IMR-90 (cell line): ENCODE results near the gene MB21D2. TPM values are rescaled to one million over a fixed set of nuclear protein-coding genes. Genes with fewer than 3 reads are reported as not detected.

Experiments
- ATAC-seq: fragments of 200-7000 bp; cut with Tn5 transposase; 2 replicates; pipeline ENCODE4 v1.9.1; 2020; ENCODE audit warnings: low read depth, mild to moderate bottlenecking, moderate library complexity
- BruUV-seq: library from RNA; stranded (reverse); fragments of 400-500 nt; replicated peaks from 2 replicates; lab custom pipeline; 2021; lab: Mats Ljungman, UMichigan
- CTCF ChIA-PET: fragments of 300-600 bp; formaldehyde crosslinking; extraction: SDS; loops from one replicate; lab custom pipeline; 2021; ENCODE audit warnings: antibody characterized with exemption; lab: Yijun Ruan, JAX
- POLR2A ChIA-PET: fragments of 300-600 bp; sonication (Branson Sonifier 250); formaldehyde crosslinking; loops from one replicate; lab custom pipeline; 2022; ENCODE audit warnings: antibody characterized with exemption; ENCODE audit not compliant: unreplicated experiment; lab: Charles Lee
- DNase-seq: peaks from one replicate; pipeline ENCODE4 v3.0.0; 2013
- H2AFZ ChIP-seq: replicated peaks from 2 replicates; pipeline ENCODE3; 2013; ENCODE audit warnings: low read length, mild to moderate bottlenecking; ENCODE audit not compliant: poor library complexity
- H2AK5ac ChIP-seq: 2 replicates; pipeline ENCODE4 v1.6.1; 2013; ENCODE audit warnings: low read depth, low read length, inconsistent platforms
- H2AK9ac ChIP-seq: replicated peaks from 2 replicates; pipeline ENCODE3; 2013; ENCODE audit warnings: mild to moderate bottlenecking, low read depth, low read length, moderate library complexity; ENCODE audit not compliant: poor library complexity
- H2BK120ac ChIP-seq: 2 replicates; pipeline ENCODE4 v1.6.1; 2013; ENCODE audit warnings: low read depth, low read length, inconsistent platforms
- H2BK15ac ChIP-seq: 3 replicates; pipeline ENCODE4 v1.6.1; 2013; ENCODE audit warnings: low read depth, low read length, inconsistent platforms
- H2BK20ac ChIP-seq: 2 replicates; pipeline ENCODE4 v1.6.1; 2013; ENCODE audit warnings: low read depth, mild to moderate bottlenecking, inconsistent platforms, low read length, moderate library complexity
- H2BK5ac ChIP-seq: 2 replicates; pipeline ENCODE4 v1.6.1; 2013; ENCODE audit warnings: mild to moderate bottlenecking, low read depth, low read length, inconsistent platforms; ENCODE audit not compliant: poor library complexity, severe bottlenecking
- H3K14ac ChIP-seq: replicated peaks from 2 replicates; pipeline ENCODE4 v1.6.1; 2013; ENCODE audit warnings: low read depth, low read length, inconsistent platforms
- H3K18ac ChIP-seq: 2 replicates; pipeline ENCODE4 v1.6.1; 2013; ENCODE audit warnings: low read depth, low read length, control low read depth
- H3K23ac ChIP-seq: 2 replicates; pipeline ENCODE4 v1.6.1; 2013; ENCODE audit warnings: low read depth, low read length, inconsistent platforms
- H3K27ac ChIP-seq: 2 replicates; pipeline ENCODE4 v1.5.1; 2013; ENCODE audit warnings: mild to moderate bottlenecking, control low read depth, low read length; ENCODE audit not compliant: insufficient read depth
- H3K27me3 ChIP-seq: 2 replicates; pipeline ENCODE4 v1.6.1; 2013; ENCODE audit warnings: low read length; ENCODE audit not compliant: control insufficient read depth, insufficient read depth
- H3K36me3 ChIP-seq: 2 replicates; pipeline ENCODE4 v1.6.1; 2013; ENCODE audit warnings: low read length, mixed read lengths; ENCODE audit not compliant: control insufficient read depth, insufficient read depth
- H3K4ac ChIP-seq: 2 replicates; pipeline ENCODE4 v1.6.1; 2013; ENCODE audit warnings: low read depth, low read length, inconsistent platforms
- H3K4me1 ChIP-seq: 2 replicates; pipeline ENCODE4 v1.6.1; 2013; ENCODE audit warnings: low read length, mixed read lengths; ENCODE audit not compliant: control insufficient read depth, insufficient read depth
- H3K4me2 ChIP-seq: 2 replicates; pipeline ENCODE4 v1.6.1; 2013; ENCODE audit warnings: low read depth, mild to moderate bottlenecking, control low read depth, low read length, moderate library complexity
- H3K4me3 ChIP-seq: 2 replicates; pipeline ENCODE4 v1.5.1; 2013; ENCODE audit warnings: low read depth, mild to moderate bottlenecking, control low read depth, low read length, moderate library complexity; ENCODE audit not compliant: insufficient read depth
- H3K56ac ChIP-seq: 2 replicates; pipeline ENCODE4 v1.6.1; 2013; ENCODE audit warnings: low read length, inconsistent platforms; ENCODE audit not compliant: insufficient read depth; ENCODE audit errors: extremely low read depth
- H3K79me1 ChIP-seq, 2 experiments: 2 replicates each; pipeline ENCODE4 v1.6.1; 2013; ENCODE audit warnings: low read length in 2 of 2, inconsistent platforms in 1 of 2, low read depth in 1 of 2
- H3K9ac ChIP-seq: 2 replicates; pipeline ENCODE4 v1.6.1; 2013; ENCODE audit warnings: low read depth, low read length, control low read depth
- H3K9me1 ChIP-seq: 2 replicates; pipeline ENCODE4 v1.6.1; 2013; ENCODE audit warnings: low read length, inconsistent platforms; ENCODE audit not compliant: insufficient read depth
- H3K9me3 ChIP-seq: 2 replicates; pipeline ENCODE4 v1.6.1; 2013; ENCODE audit warnings: low read length; ENCODE audit not compliant: control insufficient read depth, insufficient read depth
- H4K20me1 ChIP-seq: 2 replicates; pipeline ENCODE4 v1.6.1; 2013; ENCODE audit warnings: low read length, inconsistent platforms; ENCODE audit not compliant: insufficient read depth
- H4K5ac ChIP-seq: 2 replicates; pipeline ENCODE4 v1.6.1; 2013; ENCODE audit warnings: mild to moderate bottlenecking, low read depth, low read length, control low read depth
- H4K8ac ChIP-seq, 2 experiments: 2 replicates each; pipeline ENCODE4 v1.6.1; 2013; ENCODE audit warnings: low read depth in 2 of 2, low read length in 2 of 2, control low read depth in 1 of 2, inconsistent platforms in 1 of 2
- H4K91ac ChIP-seq: 2 replicates; pipeline ENCODE4 v1.6.1; 2013; ENCODE audit warnings: low read depth, low read length, inconsistent platforms; ENCODE audit not compliant: insufficient read depth
- BHLHE40 ChIP-seq: fragments of 150-350 bp; IDR thresholded peaks from 2 replicates; pipeline ENCODE4 v1.6.1; 2016; ENCODE audit warnings: mild to moderate bottlenecking, low read depth, low read length
- CEBPB ChIP-seq: IDR thresholded peaks from 2 replicates; pipeline ENCODE4 v1.6.1; 2012; ENCODE audit warnings: low read depth, low read length, improper control_type of control experiment
- CHD1 ChIP-seq: IDR thresholded peaks from 2 replicates; pipeline ENCODE4 v1.6.1; 2012; ENCODE audit warnings: low read depth, low read length, improper control_type of control experiment
- CTCF ChIP-seq: conservative IDR thresholded peaks from 2 replicates; pipeline ENCODE4 v1.5.1; 2012; ENCODE audit warnings: mild to moderate bottlenecking, low read depth, low read length, improper control_type of control experiment
- FOS ChIP-seq: fragments of 150-350 bp; IDR thresholded peaks from 2 replicates; pipeline ENCODE4 v1.6.1; 2016; ENCODE audit warnings: low read depth, low read length
- MAFK ChIP-seq: IDR thresholded peaks from 2 replicates; pipeline ENCODE4 v1.6.1; 2012; ENCODE audit warnings: low read depth, low read length, improper control_type of control experiment
- MAZ ChIP-seq: IDR thresholded peaks from 2 replicates; pipeline ENCODE4 v1.6.1; 2012; ENCODE audit warnings: low read depth, mild to moderate bottlenecking, low read length, improper control_type of control experiment, moderate library complexity, borderline replicate concordance
- MXI1 ChIP-seq: IDR thresholded peaks from 2 replicates; pipeline ENCODE4 v1.6.1; 2012; ENCODE audit warnings: low read depth, mild to moderate bottlenecking, low read length, moderate library complexity, borderline replicate concordance
- NFE2L2 ChIP-seq: fragments of 150-350 bp; IDR thresholded peaks from 2 replicates; pipeline ENCODE4 v1.6.1; 2016; ENCODE audit warnings: low read depth, mild to moderate bottlenecking, low read length
- POLR2A ChIP-seq: IDR thresholded peaks from 2 replicates; pipeline ENCODE4 v1.6.1; 2012; ENCODE audit warnings: mild to moderate bottlenecking, low read depth, low read length
- RAD21 ChIP-seq: IDR thresholded peaks from 2 replicates; pipeline ENCODE4 v1.6.1; 2012; ENCODE audit warnings: low read length, improper control_type of control experiment
- RCOR1 ChIP-seq: IDR thresholded peaks from 2 replicates; pipeline ENCODE4 v1.6.1; 2012; ENCODE audit warnings: mild to moderate bottlenecking, low read length, improper control_type of control experiment; ENCODE audit not compliant: insufficient replicate concordance
- RFX5 ChIP-seq: IDR thresholded peaks from 2 replicates; pipeline ENCODE4 v1.8.0; 2012; ENCODE audit warnings: low read depth, mild to moderate bottlenecking, low read length, moderate library complexity
- SMC3 ChIP-seq: fragments of 150-350 bp; IDR thresholded peaks from 2 replicates; pipeline ENCODE4 v1.6.1; 2016; ENCODE audit warnings: low read depth, mild to moderate bottlenecking, antibody characterized with exemption, low read length, moderate library complexity
- WGBS, 2 experiments: methylation state at CpG; one replicate each; pipeline versions ENCODE4 v1.1.5 to v1.1.7; 2013; ENCODE audit warnings: missing lambda C conversion rate in 2 of 2; ENCODE audit not compliant: insufficient read length in 1 of 2; ENCODE audit errors: extremely low coverage in 2 of 2; 5-methylcytosine and 5-hydroxymethylcytosine counted together
- dilution Hi-C: fragments of 300-500 bp; cut with HindIII; formaldehyde crosslinking; loops from one replicate; pipeline ENCODE4 v1.14.3; 2018; ENCODE audit warnings: low sequenced_read_pairs; ENCODE audit not compliant: unreplicated experiment
- in situ Hi-C: fragments of 300-500 bp; cut with MboI; formaldehyde crosslinking; loops from 3 replicates; pipeline ENCODE4 v1.14.3; 2019; ENCODE audit warnings: low sequenced_read_pairs, inconsistent platforms, mixed read lengths
- intact Hi-C: fragments of 100-400 bp; cut with micrococcal nuclease; formaldehyde crosslinking; loops from 2 replicates; pipeline ENCODE4 v1.10.0; 2022
- polyA plus RNA-seq, 3 experiments: library from polyadenylated mRNA; depleted of rRNA; stranded (reverse); fragments of >200 nt; gene quantifications; 2 replicates each; pipeline ENCODE4 v1.2.3, GENCODE V29; 2012; ENCODE audit warnings: low replicate concordance in 1 of 3
- total RNA-seq: library from RNA; depleted of rRNA; stranded (reverse); fragments of >200 nt; gene quantifications from 2 replicates; pipeline ENCODE4 v1.2.3, GENCODE V29; 2012
- TF ChIP-seq, protein P1 (sequence below): fragments of 150-350 bp; IDR thresholded peaks from 2 replicates; pipeline ENCODE4 v1.6.1; 2017; ENCODE audit warnings: mild to moderate bottlenecking, antibody characterized with exemption, low read length, low read depth
- TF ChIP-seq, protein P2 (sequence below): fragments of 150-350 bp; IDR thresholded peaks from 2 replicates; pipeline ENCODE4 v1.6.1; 2016; ENCODE audit warnings: low read depth, mild to moderate bottlenecking, low read length, moderate library complexity, borderline replicate concordance

Gene MB21D2
- total and polyA plus RNA-seq, 2 of the 4 experiments (the other 2 are of a cell fraction), result 13.6 to 44.8 TPM

DNA sequence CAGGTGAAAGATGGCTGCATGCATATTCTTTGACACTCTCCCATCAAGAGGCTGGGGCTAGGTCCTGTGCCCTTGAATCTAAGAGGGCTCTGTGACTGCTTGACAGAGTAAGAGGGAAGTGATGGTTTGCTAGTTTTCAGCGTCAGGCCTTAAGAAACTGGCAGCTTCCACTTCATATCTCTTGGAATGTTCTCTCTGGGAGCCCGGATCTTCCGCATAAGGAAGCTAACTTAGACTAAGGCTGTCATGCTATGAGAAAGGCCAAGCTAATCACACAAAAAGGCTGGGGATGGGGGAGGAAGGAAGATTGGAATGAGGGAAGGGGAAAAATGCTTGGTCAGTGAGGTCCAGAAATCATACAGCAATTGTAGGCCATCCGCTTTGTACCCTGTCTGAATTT lies 50.0 kb downstream of the MB21D2 start:
- H3K79me1 ChIP-seq, result peaks cover 38 to 85% of the 10 kb centered on the region in 2 experiments
- H2BK15ac ChIP-seq, result no peak overlapping the region
- TF ChIP-seq RFX5 (no peak), BHLHE40 (no peak), CTCF (no peak), FOS (no peak), POLR2A (no peak), CEBPB (no peak), RCOR1 (no peak), RAD21 (no peak), SMC3 (no peak), MAZ (no peak), NFE2L2 (no peak), MXI1 (no peak), CHD1 (no peak), MAFK (no peak)
- TF ChIP-seq, protein P1, sequence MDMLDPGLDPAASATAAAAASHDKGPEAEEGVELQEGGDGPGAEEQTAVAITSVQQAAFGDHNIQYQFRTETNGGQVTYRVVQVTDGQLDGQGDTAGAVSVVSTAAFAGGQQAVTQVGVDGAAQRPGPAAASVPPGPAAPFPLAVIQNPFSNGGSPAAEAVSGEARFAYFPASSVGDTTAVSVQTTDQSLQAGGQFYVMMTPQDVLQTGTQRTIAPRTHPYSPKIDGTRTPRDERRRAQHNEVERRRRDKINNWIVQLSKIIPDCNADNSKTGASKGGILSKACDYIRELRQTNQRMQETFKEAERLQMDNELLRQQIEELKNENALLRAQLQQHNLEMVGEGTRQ, result no peak
- TF ChIP-seq, protein P2, sequence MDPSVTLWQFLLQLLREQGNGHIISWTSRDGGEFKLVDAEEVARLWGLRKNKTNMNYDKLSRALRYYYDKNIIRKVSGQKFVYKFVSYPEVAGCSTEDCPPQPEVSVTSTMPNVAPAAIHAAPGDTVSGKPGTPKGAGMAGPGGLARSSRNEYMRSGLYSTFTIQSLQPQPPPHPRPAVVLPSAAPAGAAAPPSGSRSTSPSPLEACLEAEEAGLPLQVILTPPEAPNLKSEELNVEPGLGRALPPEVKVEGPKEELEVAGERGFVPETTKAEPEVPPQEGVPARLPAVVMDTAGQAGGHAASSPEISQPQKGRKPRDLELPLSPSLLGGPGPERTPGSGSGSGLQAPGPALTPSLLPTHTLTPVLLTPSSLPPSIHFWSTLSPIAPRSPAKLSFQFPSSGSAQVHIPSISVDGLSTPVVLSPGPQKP, result no peak
- H2AK5ac ChIP-seq, result peak overlapping the region; percentile 35; the same call in 1 of the 2 replicates
- no peak overlapping the region for H3K18ac ChIP-seq
- H3K56ac ChIP-seq, result no peak overlapping the region
- H2AFZ ChIP-seq, result no peak overlapping the region
- DNase-seq (peak; percentile 63), ATAC-seq (peak; percentile 40)
- peaks cover 18% of the 10 kb centered on the region for H3K4me1 ChIP-seq
- H2AK9ac ChIP-seq, result no peak overlapping the region
- H3K9me3 ChIP-seq, result no peaks in the 10 kb centered on the region
- H2BK120ac ChIP-seq, result no peak overlapping the region
- no TSS peak for BruUV-seq
- no peak overlapping the region for H3K4me3 ChIP-seq
- H3K4ac ChIP-seq, result peak overlapping the region; percentile 36; the same call in 1 of the 2 replicates
- CTCF ChIA-PET, result no interaction called here
- POLR2A ChIA-PET, result no interaction called here
- H3K36me3 ChIP-seq, result no peaks in the 10 kb centered on the region
- 0 out of 2 replicates have a peak overlapping the region, but pooled peaks have one; percentile 19 for H3K14ac ChIP-seq
- H4K20me1 ChIP-seq, result peaks cover 10% of the 10 kb centered on the region; the same call in 1 of the 2 replicates
- peaks cover 18% of the 10 kb centered on the region for H3K9me1 ChIP-seq
- no peak overlapping the region for H3K9ac ChIP-seq
- H4K8ac ChIP-seq, result no peak overlapping the region; a peak in 1 of 4 replicates
- H3K27me3 ChIP-seq, result no peaks in the 10 kb centered on the region
- no peak overlapping the region for H3K27ac ChIP-seq
- H3K23ac ChIP-seq, result 0 out of 2 replicates have a peak overlapping the region, but pooled peaks have one; percentile 31
- intact Hi-C loops, result no loop called here
- in situ Hi-C loops, result no loop called here
- H3K4me2 ChIP-seq, result no peak overlapping the region
- H4K91ac ChIP-seq, result peak overlapping the region; percentile 39; the same call in 1 of the 2 replicates
- WGBS, 2 experiments, result no CpG with 5 or more reads among the region's 4 CpGs
- H4K5ac ChIP-seq, result no peak overlapping the region
- dilution Hi-C loops, result no loop called here
- H2BK5ac ChIP-seq, result no peak overlapping the region
- no peak overlapping the region for H2BK20ac ChIP-seq
